Keratinocyte (primary cell): ENCODE data around the gene SNAP25.

Source experiments
- EZH2 ChIP-seq: IDR thresholded peaks from one replicate; pipeline ENCODE4 v1.6.1; 2012; ENCODE audit warnings: inconsistent platforms, mild to moderate bottlenecking, low read length, moderate library complexity
- TF ChIP-seq, protein P1 (sequence below), 3 experiments: IDR thresholded peaks in 1 of 3; conservative IDR thresholded peaks in 1 of 3; optimal IDR thresholded peaks in 1 of 3; 2 replicates in 2 of 3; 3 replicates in 1 of 3; pipeline versions ENCODE3 to v1.5.1; 2011; ENCODE audit warnings: low read length in 3 of 3, mild to moderate bottlenecking in 3 of 3, moderate library complexity in 2 of 3, control low read depth in 1 of 3, inconsistent platforms in 1 of 3; ENCODE audit not compliant: insufficient read depth in 2 of 3; ENCODE audit errors: extremely low read depth in 1 of 3

DNA sequence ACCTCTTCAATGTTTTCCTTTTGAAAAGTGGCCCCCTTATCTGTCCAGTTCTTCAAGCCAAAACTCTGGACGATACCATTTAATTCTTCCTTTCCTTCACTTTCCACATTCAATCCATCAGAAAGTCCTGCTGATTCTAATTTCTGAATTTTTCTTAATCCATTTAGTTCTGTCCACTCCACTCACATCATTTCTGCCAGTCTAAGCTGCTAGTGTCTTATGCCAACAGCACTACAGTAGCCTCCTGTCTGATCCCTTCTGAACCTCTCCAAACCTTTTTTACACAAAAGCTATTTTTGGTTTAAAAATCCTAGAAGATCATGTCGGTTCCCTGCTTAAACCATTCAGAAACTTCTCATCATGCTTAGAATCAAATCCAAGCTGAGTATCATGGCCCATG lies 24.5 kb upstream of the SNAP25 start:
- TF ChIP-seq, protein P1, sequence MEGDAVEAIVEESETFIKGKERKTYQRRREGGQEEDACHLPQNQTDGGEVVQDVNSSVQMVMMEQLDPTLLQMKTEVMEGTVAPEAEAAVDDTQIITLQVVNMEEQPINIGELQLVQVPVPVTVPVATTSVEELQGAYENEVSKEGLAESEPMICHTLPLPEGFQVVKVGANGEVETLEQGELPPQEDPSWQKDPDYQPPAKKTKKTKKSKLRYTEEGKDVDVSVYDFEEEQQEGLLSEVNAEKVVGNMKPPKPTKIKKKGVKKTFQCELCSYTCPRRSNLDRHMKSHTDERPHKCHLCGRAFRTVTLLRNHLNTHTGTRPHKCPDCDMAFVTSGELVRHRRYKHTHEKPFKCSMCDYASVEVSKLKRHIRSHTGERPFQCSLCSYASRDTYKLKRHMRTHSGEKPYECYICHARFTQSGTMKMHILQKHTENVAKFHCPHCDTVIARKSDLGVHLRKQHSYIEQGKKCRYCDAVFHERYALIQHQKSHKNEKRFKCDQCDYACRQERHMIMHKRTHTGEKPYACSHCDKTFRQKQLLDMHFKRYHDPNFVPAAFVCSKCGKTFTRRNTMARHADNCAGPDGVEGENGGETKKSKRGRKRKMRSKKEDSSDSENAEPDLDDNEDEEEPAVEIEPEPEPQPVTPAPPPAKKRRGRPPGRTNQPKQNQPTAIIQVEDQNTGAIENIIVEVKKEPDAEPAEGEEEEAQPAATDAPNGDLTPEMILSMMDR (optimal IDR thresholded peaks at IDR 0.05 in 1 of 3, IDR thresholded peaks at IDR 0.05 in 1 of 3, conservative IDR thresholded peaks at IDR 0.05 in 1 of 3; ENCODE audit: extremely low read depth in 1 of 3, insufficient read depth in 2 of 3, low read length in 3 of 3) = no peak
- no peak for TF ChIP-seq EZH2
